IMR-90 (cell line): ENCODE measurements around the gene SLC25A26. TPM values are rescaled to one million over a fixed set of nuclear protein-coding genes. Genes with fewer than 3 reads are reported as not detected.
A peak's percentile ranks its signal among the peaks of the same experiment; 100 is the strongest.

Source experiments
- ATAC-seq: fragments of 200-7000 bp; cut with Tn5 transposase; 2 replicates; pipeline ENCODE4 v1.9.1; 2020; ENCODE audit warnings: low read depth, mild to moderate bottlenecking, moderate library complexity
- BruUV-seq: library from RNA; stranded (reverse); fragments of 400-500 nt; replicated peaks from 2 replicates; lab custom pipeline; 2021; lab: Mats Ljungman, UMichigan
- CTCF ChIA-PET: fragments of 300-600 bp; formaldehyde crosslinking; extraction: SDS; loops from one replicate; lab custom pipeline; 2021; ENCODE audit warnings: antibody characterized with exemption; lab: Yijun Ruan, JAX
- POLR2A ChIA-PET: fragments of 300-600 bp; sonication (Branson Sonifier 250); formaldehyde crosslinking; loops from one replicate; lab custom pipeline; 2022; ENCODE audit warnings: antibody characterized with exemption; ENCODE audit not compliant: unreplicated experiment; lab: Charles Lee
- DNase-seq: peaks from one replicate; pipeline ENCODE4 v3.0.0; 2013
- H2AFZ ChIP-seq: replicated peaks from 2 replicates; pipeline ENCODE3; 2013; ENCODE audit warnings: low read length, mild to moderate bottlenecking; ENCODE audit not compliant: poor library complexity
- H2AK5ac ChIP-seq: 2 replicates; pipeline ENCODE4 v1.6.1; 2013; ENCODE audit warnings: low read depth, low read length, inconsistent platforms
- H2AK9ac ChIP-seq: replicated peaks from 2 replicates; pipeline ENCODE3; 2013; ENCODE audit warnings: mild to moderate bottlenecking, low read depth, low read length, moderate library complexity; ENCODE audit not compliant: poor library complexity
- H2BK120ac ChIP-seq: 2 replicates; pipeline ENCODE4 v1.6.1; 2013; ENCODE audit warnings: low read depth, low read length, inconsistent platforms
- H2BK15ac ChIP-seq: 3 replicates; pipeline ENCODE4 v1.6.1; 2013; ENCODE audit warnings: low read depth, low read length, inconsistent platforms
- H2BK20ac ChIP-seq: 2 replicates; pipeline ENCODE4 v1.6.1; 2013; ENCODE audit warnings: low read depth, mild to moderate bottlenecking, inconsistent platforms, low read length, moderate library complexity
- H2BK5ac ChIP-seq: 2 replicates; pipeline ENCODE4 v1.6.1; 2013; ENCODE audit warnings: mild to moderate bottlenecking, low read depth, low read length, inconsistent platforms; ENCODE audit not compliant: poor library complexity, severe bottlenecking
- H3K14ac ChIP-seq: replicated peaks from 2 replicates; pipeline ENCODE4 v1.6.1; 2013; ENCODE audit warnings: low read depth, low read length, inconsistent platforms
- H3K18ac ChIP-seq: 2 replicates; pipeline ENCODE4 v1.6.1; 2013; ENCODE audit warnings: low read depth, low read length, control low read depth
- H3K23ac ChIP-seq: 2 replicates; pipeline ENCODE4 v1.6.1; 2013; ENCODE audit warnings: low read depth, low read length, inconsistent platforms
- H3K27ac ChIP-seq: 2 replicates; pipeline ENCODE4 v1.5.1; 2013; ENCODE audit warnings: mild to moderate bottlenecking, control low read depth, low read length; ENCODE audit not compliant: insufficient read depth
- H3K27me3 ChIP-seq: 2 replicates; pipeline ENCODE4 v1.6.1; 2013; ENCODE audit warnings: low read length; ENCODE audit not compliant: control insufficient read depth, insufficient read depth
- H3K36me3 ChIP-seq: 2 replicates; pipeline ENCODE4 v1.6.1; 2013; ENCODE audit warnings: low read length, mixed read lengths; ENCODE audit not compliant: control insufficient read depth, insufficient read depth
- H3K4ac ChIP-seq: 2 replicates; pipeline ENCODE4 v1.6.1; 2013; ENCODE audit warnings: low read depth, low read length, inconsistent platforms
- H3K4me1 ChIP-seq: 2 replicates; pipeline ENCODE4 v1.6.1; 2013; ENCODE audit warnings: low read length, mixed read lengths; ENCODE audit not compliant: control insufficient read depth, insufficient read depth
- H3K4me2 ChIP-seq: 2 replicates; pipeline ENCODE4 v1.6.1; 2013; ENCODE audit warnings: low read depth, mild to moderate bottlenecking, control low read depth, low read length, moderate library complexity
- H3K4me3 ChIP-seq: 2 replicates; pipeline ENCODE4 v1.5.1; 2013; ENCODE audit warnings: low read depth, mild to moderate bottlenecking, control low read depth, low read length, moderate library complexity; ENCODE audit not compliant: insufficient read depth
- H3K56ac ChIP-seq: 2 replicates; pipeline ENCODE4 v1.6.1; 2013; ENCODE audit warnings: low read length, inconsistent platforms; ENCODE audit not compliant: insufficient read depth; ENCODE audit errors: extremely low read depth
- H3K79me1 ChIP-seq, 2 experiments: 2 replicates each; pipeline ENCODE4 v1.6.1; 2013; ENCODE audit warnings: low read length in 2 of 2, inconsistent platforms in 1 of 2, low read depth in 1 of 2
- H3K9ac ChIP-seq: 2 replicates; pipeline ENCODE4 v1.6.1; 2013; ENCODE audit warnings: low read depth, low read length, control low read depth
- H3K9me1 ChIP-seq: 2 replicates; pipeline ENCODE4 v1.6.1; 2013; ENCODE audit warnings: low read length, inconsistent platforms; ENCODE audit not compliant: insufficient read depth
- H3K9me3 ChIP-seq: 2 replicates; pipeline ENCODE4 v1.6.1; 2013; ENCODE audit warnings: low read length; ENCODE audit not compliant: control insufficient read depth, insufficient read depth
- H4K20me1 ChIP-seq: 2 replicates; pipeline ENCODE4 v1.6.1; 2013; ENCODE audit warnings: low read length, inconsistent platforms; ENCODE audit not compliant: insufficient read depth
- H4K5ac ChIP-seq: 2 replicates; pipeline ENCODE4 v1.6.1; 2013; ENCODE audit warnings: mild to moderate bottlenecking, low read depth, low read length, control low read depth
- H4K8ac ChIP-seq, 2 experiments: 2 replicates each; pipeline ENCODE4 v1.6.1; 2013; ENCODE audit warnings: low read depth in 2 of 2, low read length in 2 of 2, control low read depth in 1 of 2, inconsistent platforms in 1 of 2
- H4K91ac ChIP-seq: 2 replicates; pipeline ENCODE4 v1.6.1; 2013; ENCODE audit warnings: low read depth, low read length, inconsistent platforms; ENCODE audit not compliant: insufficient read depth
- BHLHE40 ChIP-seq: fragments of 150-350 bp; IDR thresholded peaks from 2 replicates; pipeline ENCODE4 v1.6.1; 2016; ENCODE audit warnings: mild to moderate bottlenecking, low read depth, low read length
- CEBPB ChIP-seq: IDR thresholded peaks from 2 replicates; pipeline ENCODE4 v1.6.1; 2012; ENCODE audit warnings: low read depth, low read length, improper control_type of control experiment
- CHD1 ChIP-seq: IDR thresholded peaks from 2 replicates; pipeline ENCODE4 v1.6.1; 2012; ENCODE audit warnings: low read depth, low read length, improper control_type of control experiment
- FOS ChIP-seq: fragments of 150-350 bp; IDR thresholded peaks from 2 replicates; pipeline ENCODE4 v1.6.1; 2016; ENCODE audit warnings: low read depth, low read length
- MAFK ChIP-seq: IDR thresholded peaks from 2 replicates; pipeline ENCODE4 v1.6.1; 2012; ENCODE audit warnings: low read depth, low read length, improper control_type of control experiment
- MAZ ChIP-seq: IDR thresholded peaks from 2 replicates; pipeline ENCODE4 v1.6.1; 2012; ENCODE audit warnings: low read depth, mild to moderate bottlenecking, low read length, improper control_type of control experiment, moderate library complexity, borderline replicate concordance
- MXI1 ChIP-seq: IDR thresholded peaks from 2 replicates; pipeline ENCODE4 v1.6.1; 2012; ENCODE audit warnings: low read depth, mild to moderate bottlenecking, low read length, moderate library complexity, borderline replicate concordance
- NFE2L2 ChIP-seq: fragments of 150-350 bp; IDR thresholded peaks from 2 replicates; pipeline ENCODE4 v1.6.1; 2016; ENCODE audit warnings: low read depth, mild to moderate bottlenecking, low read length
- POLR2A ChIP-seq: IDR thresholded peaks from 2 replicates; pipeline ENCODE4 v1.6.1; 2012; ENCODE audit warnings: mild to moderate bottlenecking, low read depth, low read length
- RAD21 ChIP-seq: IDR thresholded peaks from 2 replicates; pipeline ENCODE4 v1.6.1; 2012; ENCODE audit warnings: low read length, improper control_type of control experiment
- RCOR1 ChIP-seq: IDR thresholded peaks from 2 replicates; pipeline ENCODE4 v1.6.1; 2012; ENCODE audit warnings: mild to moderate bottlenecking, low read length, improper control_type of control experiment; ENCODE audit not compliant: insufficient replicate concordance
- RFX5 ChIP-seq: IDR thresholded peaks from 2 replicates; pipeline ENCODE4 v1.8.0; 2012; ENCODE audit warnings: low read depth, mild to moderate bottlenecking, low read length, moderate library complexity
- SMC3 ChIP-seq: fragments of 150-350 bp; IDR thresholded peaks from 2 replicates; pipeline ENCODE4 v1.6.1; 2016; ENCODE audit warnings: low read depth, mild to moderate bottlenecking, antibody characterized with exemption, low read length, moderate library complexity
- WGBS, 2 experiments: methylation state at CpG; one replicate each; pipeline versions ENCODE4 v1.1.5 to v1.1.7; 2013; ENCODE audit warnings: missing lambda C conversion rate in 2 of 2; ENCODE audit not compliant: insufficient read length in 1 of 2; ENCODE audit errors: extremely low coverage in 2 of 2; 5-methylcytosine and 5-hydroxymethylcytosine counted together
- dilution Hi-C: fragments of 300-500 bp; cut with HindIII; formaldehyde crosslinking; loops from one replicate; pipeline ENCODE4 v1.14.3; 2018; ENCODE audit warnings: low sequenced_read_pairs; ENCODE audit not compliant: unreplicated experiment
- in situ Hi-C: fragments of 300-500 bp; cut with MboI; formaldehyde crosslinking; loops from 3 replicates; pipeline ENCODE4 v1.14.3; 2019; ENCODE audit warnings: low sequenced_read_pairs, inconsistent platforms, mixed read lengths
- intact Hi-C: fragments of 100-400 bp; cut with micrococcal nuclease; formaldehyde crosslinking; loops from 2 replicates; pipeline ENCODE4 v1.10.0; 2022
- polyA plus RNA-seq, 3 experiments: library from polyadenylated mRNA; depleted of rRNA; stranded (reverse); fragments of >200 nt; gene quantifications; 2 replicates each; pipeline ENCODE4 v1.2.3, GENCODE V29; 2012; ENCODE audit warnings: low replicate concordance in 1 of 3
- total RNA-seq: library from RNA; depleted of rRNA; stranded (reverse); fragments of >200 nt; gene quantifications from 2 replicates; pipeline ENCODE4 v1.2.3, GENCODE V29; 2012
- TF ChIP-seq, protein P1 (sequence below): fragments of 150-350 bp; IDR thresholded peaks from 2 replicates; pipeline ENCODE4 v1.6.1; 2017; ENCODE audit warnings: mild to moderate bottlenecking, antibody characterized with exemption, low read length, low read depth
- TF ChIP-seq, protein P2 (sequence below): fragments of 150-350 bp; IDR thresholded peaks from 2 replicates; pipeline ENCODE4 v1.6.1; 2016; ENCODE audit warnings: low read depth, mild to moderate bottlenecking, low read length, moderate library complexity, borderline replicate concordance
- TF ChIP-seq, protein P3 (sequence below): conservative IDR thresholded peaks from 2 replicates; pipeline ENCODE4 v1.5.1; 2012; ENCODE audit warnings: mild to moderate bottlenecking, low read depth, low read length, improper control_type of control experiment

The SLC25A26 gene
- total and polyA plus RNA-seq, 2 of the 4 experiments (the other 2 are of a cell fraction): 10.9 to 12.7 TPM

DNA sequence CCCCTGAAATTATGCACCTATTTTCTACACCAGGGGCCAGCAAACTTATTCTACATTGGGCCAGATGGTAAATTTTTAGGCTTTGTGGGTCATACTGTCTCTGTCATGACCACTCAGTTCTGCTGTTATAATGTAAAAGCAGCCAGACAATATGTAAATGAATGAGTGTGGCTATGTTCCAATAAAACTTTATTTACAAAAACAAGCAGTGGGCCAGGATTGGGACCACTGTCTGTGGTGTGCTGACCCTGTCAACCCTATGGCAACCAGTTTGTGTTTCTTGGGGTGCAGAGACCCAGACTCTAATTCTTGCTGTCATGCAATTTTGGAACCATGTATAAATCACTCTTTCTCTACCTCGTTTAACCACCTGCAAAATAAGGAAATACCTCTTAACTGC lies 205.3 kb downstream of the SLC25A26 start:
- H2AFZ ChIP-seq: no peak overlapping the region
- TF ChIP-seq POLR2A (no peak), BHLHE40 (no peak), MAZ (no peak), MXI1 (no peak), MAFK (no peak), RFX5 (no peak), SMC3 (no peak), RAD21 (no peak), CEBPB (no peak), FOS (no peak), RCOR1 (no peak), CHD1 (no peak), NFE2L2 (no peak)
- TF ChIP-seq, protein P1, sequence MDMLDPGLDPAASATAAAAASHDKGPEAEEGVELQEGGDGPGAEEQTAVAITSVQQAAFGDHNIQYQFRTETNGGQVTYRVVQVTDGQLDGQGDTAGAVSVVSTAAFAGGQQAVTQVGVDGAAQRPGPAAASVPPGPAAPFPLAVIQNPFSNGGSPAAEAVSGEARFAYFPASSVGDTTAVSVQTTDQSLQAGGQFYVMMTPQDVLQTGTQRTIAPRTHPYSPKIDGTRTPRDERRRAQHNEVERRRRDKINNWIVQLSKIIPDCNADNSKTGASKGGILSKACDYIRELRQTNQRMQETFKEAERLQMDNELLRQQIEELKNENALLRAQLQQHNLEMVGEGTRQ: no peak
- TF ChIP-seq, protein P2, sequence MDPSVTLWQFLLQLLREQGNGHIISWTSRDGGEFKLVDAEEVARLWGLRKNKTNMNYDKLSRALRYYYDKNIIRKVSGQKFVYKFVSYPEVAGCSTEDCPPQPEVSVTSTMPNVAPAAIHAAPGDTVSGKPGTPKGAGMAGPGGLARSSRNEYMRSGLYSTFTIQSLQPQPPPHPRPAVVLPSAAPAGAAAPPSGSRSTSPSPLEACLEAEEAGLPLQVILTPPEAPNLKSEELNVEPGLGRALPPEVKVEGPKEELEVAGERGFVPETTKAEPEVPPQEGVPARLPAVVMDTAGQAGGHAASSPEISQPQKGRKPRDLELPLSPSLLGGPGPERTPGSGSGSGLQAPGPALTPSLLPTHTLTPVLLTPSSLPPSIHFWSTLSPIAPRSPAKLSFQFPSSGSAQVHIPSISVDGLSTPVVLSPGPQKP: no peak
- TF ChIP-seq, protein P3, sequence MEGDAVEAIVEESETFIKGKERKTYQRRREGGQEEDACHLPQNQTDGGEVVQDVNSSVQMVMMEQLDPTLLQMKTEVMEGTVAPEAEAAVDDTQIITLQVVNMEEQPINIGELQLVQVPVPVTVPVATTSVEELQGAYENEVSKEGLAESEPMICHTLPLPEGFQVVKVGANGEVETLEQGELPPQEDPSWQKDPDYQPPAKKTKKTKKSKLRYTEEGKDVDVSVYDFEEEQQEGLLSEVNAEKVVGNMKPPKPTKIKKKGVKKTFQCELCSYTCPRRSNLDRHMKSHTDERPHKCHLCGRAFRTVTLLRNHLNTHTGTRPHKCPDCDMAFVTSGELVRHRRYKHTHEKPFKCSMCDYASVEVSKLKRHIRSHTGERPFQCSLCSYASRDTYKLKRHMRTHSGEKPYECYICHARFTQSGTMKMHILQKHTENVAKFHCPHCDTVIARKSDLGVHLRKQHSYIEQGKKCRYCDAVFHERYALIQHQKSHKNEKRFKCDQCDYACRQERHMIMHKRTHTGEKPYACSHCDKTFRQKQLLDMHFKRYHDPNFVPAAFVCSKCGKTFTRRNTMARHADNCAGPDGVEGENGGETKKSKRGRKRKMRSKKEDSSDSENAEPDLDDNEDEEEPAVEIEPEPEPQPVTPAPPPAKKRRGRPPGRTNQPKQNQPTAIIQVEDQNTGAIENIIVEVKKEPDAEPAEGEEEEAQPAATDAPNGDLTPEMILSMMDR: no peak
- no peak for ATAC-seq
- no peaks in the 10 kb centered on the region for H3K27me3 ChIP-seq
- H4K5ac ChIP-seq: no peak overlapping the region
- no peak overlapping the region for H4K91ac ChIP-seq
- no peak overlapping the region for H3K4me2 ChIP-seq
- WGBS, 2 experiments: 100% methylated on average over 1 of the region's 1 CpG; no CpG with 5 or more reads in 1 of the 2 experiments
- H3K9me3 ChIP-seq: peaks cover 5% of the 10 kb centered on the region; the same call in 1 of the 2 replicates
- H2BK20ac ChIP-seq: 0 out of 2 replicates have a peak overlapping the region, but pooled peaks have one; percentile 34
- H3K4me3 ChIP-seq: no peak overlapping the region
- ChIA-PET POLR2A (no interaction called here), CTCF (no interaction called here)
- no peak overlapping the region for H3K18ac ChIP-seq
- H2AK5ac ChIP-seq: peak overlapping the region; percentile 76; the same call in 1 of the 2 replicates
- H4K20me1 ChIP-seq: peaks cover 5% of the 10 kb centered on the region
- H3K4me1 ChIP-seq: peaks cover 27% of the 10 kb centered on the region
- H3K36me3 ChIP-seq: peaks cover 5% of the 10 kb centered on the region; the same call in 1 of the 2 replicates
- peaks cover 24% of the 10 kb centered on the region for H3K9me1 ChIP-seq
- H3K56ac ChIP-seq: no peak overlapping the region
- no peak overlapping the region for H4K8ac ChIP-seq
- intact Hi-C loops (loop anchor here (5.0 kb wide), 1 partner anchor 46 kb away; no protein-coding TSS in a partner anchor), dilution Hi-C loops (no loop called here), in situ Hi-C loops (no loop called here)
- peaks cover 41 to 70% of the 10 kb centered on the region in 2 experiments for H3K79me1 ChIP-seq
- no peak overlapping the region for H2BK120ac ChIP-seq
- peak overlapping the region; percentile 24; the same call in 1 of the 3 replicates for H2BK15ac ChIP-seq
- H3K4ac ChIP-seq: no peak overlapping the region
- no peak overlapping the region for H2AK9ac ChIP-seq
- H2BK5ac ChIP-seq: no peak overlapping the region
- BruUV-seq: no TSS peak
- no peak overlapping the region for H3K14ac ChIP-seq
- H3K23ac ChIP-seq: no peak overlapping the region
- H3K9ac ChIP-seq: no peak overlapping the region
- DNase-seq: no peak
- H3K27ac ChIP-seq: no peak overlapping the region
